Measurements from ENCODE around the gene HYCC2.
"Not testable (repeated sequence)": the region's sequence is repeated elsewhere in the genome, so short reads cannot be mapped to it uniquely, and the experiment has no call there.

DNA sequence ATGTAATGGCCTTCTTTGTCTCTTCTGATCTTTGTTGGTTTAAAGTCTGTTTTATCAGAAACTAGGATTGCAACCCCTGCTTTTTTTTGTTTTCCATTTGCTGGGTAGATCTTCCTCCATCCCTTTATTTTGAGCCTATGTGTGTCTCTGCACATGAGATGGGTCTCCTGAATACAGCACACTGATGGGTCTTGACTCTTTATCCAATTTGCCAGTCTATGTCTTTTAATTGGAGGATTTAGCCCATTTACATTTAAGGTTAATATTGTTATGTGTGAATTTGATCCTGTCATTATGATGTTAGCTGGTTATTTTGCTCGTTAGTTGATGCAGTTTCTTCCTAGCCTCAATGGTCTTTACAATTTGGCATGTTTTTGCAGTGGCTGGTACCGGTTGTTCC, 37.1 kb downstream of the HYCC2 start:
- TF ChIP-seq, protein P1, sequence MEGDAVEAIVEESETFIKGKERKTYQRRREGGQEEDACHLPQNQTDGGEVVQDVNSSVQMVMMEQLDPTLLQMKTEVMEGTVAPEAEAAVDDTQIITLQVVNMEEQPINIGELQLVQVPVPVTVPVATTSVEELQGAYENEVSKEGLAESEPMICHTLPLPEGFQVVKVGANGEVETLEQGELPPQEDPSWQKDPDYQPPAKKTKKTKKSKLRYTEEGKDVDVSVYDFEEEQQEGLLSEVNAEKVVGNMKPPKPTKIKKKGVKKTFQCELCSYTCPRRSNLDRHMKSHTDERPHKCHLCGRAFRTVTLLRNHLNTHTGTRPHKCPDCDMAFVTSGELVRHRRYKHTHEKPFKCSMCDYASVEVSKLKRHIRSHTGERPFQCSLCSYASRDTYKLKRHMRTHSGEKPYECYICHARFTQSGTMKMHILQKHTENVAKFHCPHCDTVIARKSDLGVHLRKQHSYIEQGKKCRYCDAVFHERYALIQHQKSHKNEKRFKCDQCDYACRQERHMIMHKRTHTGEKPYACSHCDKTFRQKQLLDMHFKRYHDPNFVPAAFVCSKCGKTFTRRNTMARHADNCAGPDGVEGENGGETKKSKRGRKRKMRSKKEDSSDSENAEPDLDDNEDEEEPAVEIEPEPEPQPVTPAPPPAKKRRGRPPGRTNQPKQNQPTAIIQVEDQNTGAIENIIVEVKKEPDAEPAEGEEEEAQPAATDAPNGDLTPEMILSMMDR (IDR thresholded peaks at IDR 0.05), result not testable (repeated sequence)
- not testable (repeated sequence) for TF ChIP-seq POLR2A, EP300 (IDR thresholded peaks at IDR 0.05)

Data from sigmoid colon (tissue), 4 donors.